GM23338 (cell line): ENCODE measurements around the gene CDK5R2. TPM values are rescaled to one million over a fixed set of nuclear protein-coding genes. Genes with fewer than 3 reads are reported as not detected.

Experiments
- ATAC-seq: fragments of 200-7000 bp; cut with Tn5 transposase; 3 replicates; pipeline ENCODE4 v1.9.1; 2020
- DNase-seq: peaks from one replicate; pipeline ENCODE4 v3.0.0-alpha.2; 2015; ENCODE audit warnings: low spot score
- H2AFZ ChIP-seq: fragments of 200-600 bp; sonication (generic); 2 replicates; pipeline ENCODE4 v1.8.0; 2016; ENCODE audit warnings: antibody characterized with exemption, mild to moderate bottlenecking, moderate library complexity
- H3F3A ChIP-seq: fragments of 200-600 bp; sonication (generic); replicated peaks from 2 replicates; pipeline ENCODE4 v1.8.0; 2017; ENCODE audit warnings: antibody characterized with exemption, mixed run types, low read depth
- H3K27ac ChIP-seq: fragments of 200-600 bp; sonication (generic); 2 replicates; pipeline ENCODE4 v1.6.1; 2016; ENCODE audit warnings: low read depth
- H3K27me3 ChIP-seq: fragments of 200-600 bp; sonication (generic); 2 replicates; pipeline ENCODE4 v1.8.0; 2016; ENCODE audit warnings: mild to moderate bottlenecking, mixed run types, moderate library complexity; ENCODE audit not compliant: insufficient read depth
- H3K36me3 ChIP-seq: fragments of 200-600 bp; sonication (generic); 2 replicates; pipeline ENCODE4 v1.8.0; 2016; ENCODE audit warnings: mild to moderate bottlenecking; ENCODE audit not compliant: insufficient read depth
- H3K4me1 ChIP-seq: fragments of 200-600 bp; sonication (generic); 2 replicates; pipeline ENCODE4 v1.8.0; 2016; ENCODE audit warnings: mild to moderate bottlenecking, moderate library complexity; ENCODE audit not compliant: insufficient read depth
- H3K4me2 ChIP-seq: fragments of 200-600 bp; sonication (generic); 2 replicates; pipeline ENCODE4 v1.7.1; 2017; ENCODE audit warnings: mixed run types
- H3K4me3 ChIP-seq: fragments of 200-600 bp; sonication (generic); 2 replicates; pipeline ENCODE4 v1.6.1; 2016; ENCODE audit warnings: mixed run types
- H3K79me2 ChIP-seq: fragments of 200-600 bp; sonication (generic); replicated peaks from 2 replicates; pipeline ENCODE4 v1.8.0; 2017; ENCODE audit warnings: mild to moderate bottlenecking; ENCODE audit not compliant: insufficient read depth
- H3K9me2 ChIP-seq: fragments of 200-600 bp; sonication (generic); 2 replicates; pipeline ENCODE4 v1.8.0; 2017; ENCODE audit not compliant: insufficient read depth
- H4K20me1 ChIP-seq: fragments of 200-600 bp; sonication (generic); replicated peaks from 2 replicates; pipeline ENCODE4 v1.8.0; 2017; ENCODE audit warnings: mild to moderate bottlenecking; ENCODE audit not compliant: insufficient read depth
- H3K27ac Mint-ChIP-seq: 2 replicates; pipeline ENCODE4 v1.8.0; 2020; ENCODE audit warnings: inconsistent platforms, mild to moderate bottlenecking, moderate library complexity, mixed read lengths
- H3K27me3 Mint-ChIP-seq: 3 replicates; pipeline ENCODE4 v1.8.0; 2022; ENCODE audit warnings: low read depth, mild to moderate bottlenecking, moderate library complexity, mixed read lengths, inconsistent platforms; ENCODE audit not compliant: insufficient read depth, poor library complexity
- H3K36me3 Mint-ChIP-seq: 3 replicates; pipeline ENCODE4 v1.8.0; 2021; ENCODE audit warnings: low read depth, mild to moderate bottlenecking, inconsistent platforms, moderate library complexity, mixed read lengths
- H3K4me1 Mint-ChIP-seq: 3 replicates; pipeline ENCODE4 v1.8.0; 2020; ENCODE audit warnings: mild to moderate bottlenecking, inconsistent platforms, mixed read lengths
- H3K4me3 Mint-ChIP-seq: 3 replicates; pipeline ENCODE4 v1.8.0; 2021; ENCODE audit warnings: moderate library complexity, mild to moderate bottlenecking, inconsistent platforms, mixed read lengths
- H3K9me3 Mint-ChIP-seq: 3 replicates; pipeline ENCODE4 v1.8.0; 2020; ENCODE audit warnings: moderate library complexity, mild to moderate bottlenecking, inconsistent platforms, mixed read lengths
- CREB1 ChIP-seq: fragments of 250-450 bp; sonication (Bioruptor Pico); IDR thresholded peaks from 2 replicates; pipeline ENCODE4 v1.5.0; 2020; ENCODE audit warnings: low read depth, mild to moderate bottlenecking, moderate library complexity
- ETS1 ChIP-seq: IDR thresholded peaks from 2 replicates; pipeline ENCODE4 v1.6.1; 2016; ENCODE audit warnings: antibody characterized with exemption
- EZH2 ChIP-seq: fragments of 200-600 bp; sonication (generic); IDR thresholded peaks from one replicate; pipeline ENCODE4 v1.8.0; 2017; ENCODE audit warnings: antibody characterized with exemption, mild to moderate bottlenecking, low read depth; ENCODE audit not compliant: unreplicated experiment
- EZH2phosphoT487 ChIP-seq: fragments of 200-600 bp; sonication (generic); IDR thresholded peaks from one replicate; pipeline ENCODE4 v1.8.1; 2018; ENCODE audit warnings: antibody characterized with exemption; ENCODE audit not compliant: unreplicated experiment
- JUNB ChIP-seq: IDR thresholded peaks from one replicate; pipeline ENCODE4 v1.6.1; 2016; ENCODE audit warnings: antibody characterized with exemption; ENCODE audit not compliant: unreplicated experiment
- NANOG ChIP-seq: IDR thresholded peaks from 2 replicates; pipeline ENCODE4 v1.6.1; 2016; ENCODE audit warnings: antibody characterized with exemption, borderline replicate concordance
- POLR2AphosphoS5 ChIP-seq: IDR thresholded peaks from 2 replicates; pipeline ENCODE4 v1.6.1; 2016; ENCODE audit warnings: antibody characterized with exemption, low read depth
- STAT1 ChIP-seq: IDR thresholded peaks from one replicate; pipeline ENCODE4 v1.6.1; 2016; ENCODE audit warnings: antibody characterized with exemption; ENCODE audit not compliant: unreplicated experiment
- ZNF114 ChIP-seq: fragments of 250-450 bp; sonication (Bioruptor Pico); IDR thresholded peaks from 2 replicates; pipeline ENCODE4 v1.5.0; 2020; ENCODE audit warnings: mild to moderate bottlenecking, moderate library complexity
- ZNF331 ChIP-seq: fragments of 250-450 bp; sonication (Bioruptor Pico); IDR thresholded peaks from 2 replicates; pipeline ENCODE4 v1.5.0; 2020; ENCODE audit warnings: low read depth, mild to moderate bottlenecking, moderate library complexity
- polyA plus RNA-seq: library from polyadenylated mRNA; unstranded; fragments of >200 nt; fragmentation: Nextera tagmentation; extraction: Ambion mirVana; gene quantifications from 2 replicates; pipeline ENCODE4 v1.2.1, GENCODE V29; 2016
- total RNA-seq: library from RNA; depleted of rRNA; stranded (reverse); fragments of >200 nt; shearing (Covaris generic); gene quantifications from 2 replicates; pipeline ENCODE4 v1.2.3, GENCODE V29; 2014
- TF ChIP-seq, protein P1 (sequence below): fragments of 250-450 bp; sonication (Bioruptor Pico); IDR thresholded peaks from 2 replicates; pipeline ENCODE4 v1.5.0; 2020; ENCODE audit warnings: mild to moderate bottlenecking, moderate library complexity
- TF ChIP-seq, protein P2 (sequence below), 2 experiments: fragments of 200-600 bp in 1 of 2; sonication (generic) in 1 of 2; conservative IDR thresholded peaks; 2 replicates each; pipeline versions ENCODE4 v1.5.1 to v1.6.1; 2016 to 2017; ENCODE audit warnings: antibody characterized with exemption in 2 of 2, low read depth in 2 of 2, mild to moderate bottlenecking in 2 of 2, moderate library complexity in 1 of 2
- TF ChIP-seq, protein P3 (sequence below): IDR thresholded peaks from one replicate; pipeline ENCODE4 v1.6.1; 2018; ENCODE audit warnings: antibody characterized with exemption; ENCODE audit not compliant: unreplicated experiment

Gene CDK5R2
- total and polyA plus RNA-seq, 2 experiments from 2014 or later = 0.56 TPM; not detected in 1

- Histone ChIP-seq H3K4me2 (no peak overlapping the region), H3K27me3 (peaks cover 64% of the 10 kb centered on the region), H3K4me3 (no peak overlapping the region), H3K36me3 (no peaks in the 10 kb centered on the region), H3K79me2 (no peaks in the 10 kb centered on the region), H3K4me1 (peaks cover 8% of the 10 kb centered on the region; the same call in 1 of the 2 replicates), H2AFZ (no peak overlapping the region), H3F3A (peaks cover under 1% of the 10 kb centered on the region; the same call in 1 of the 2 replicates), H3K27ac (no peak overlapping the region), H3K9me2 (no peaks in the 10 kb centered on the region), H4K20me1 (no peaks in the 10 kb centered on the region; the same call in 1 of the 2 replicates)
- TF ChIP-seq STAT1 (no peak), ZNF114 (CRISPR knock-in tag) (no peak), CREB1 (CRISPR knock-in tag) (no peak), NANOG (no peak), EZH2 (no peak), ETS1 (no peak), POLR2AphosphoS5 (no peak), EZH2phosphoT487 (no peak), ZNF331 (CRISPR knock-in tag) (no peak), JUNB (no peak)
- TF ChIP-seq, protein P1, sequence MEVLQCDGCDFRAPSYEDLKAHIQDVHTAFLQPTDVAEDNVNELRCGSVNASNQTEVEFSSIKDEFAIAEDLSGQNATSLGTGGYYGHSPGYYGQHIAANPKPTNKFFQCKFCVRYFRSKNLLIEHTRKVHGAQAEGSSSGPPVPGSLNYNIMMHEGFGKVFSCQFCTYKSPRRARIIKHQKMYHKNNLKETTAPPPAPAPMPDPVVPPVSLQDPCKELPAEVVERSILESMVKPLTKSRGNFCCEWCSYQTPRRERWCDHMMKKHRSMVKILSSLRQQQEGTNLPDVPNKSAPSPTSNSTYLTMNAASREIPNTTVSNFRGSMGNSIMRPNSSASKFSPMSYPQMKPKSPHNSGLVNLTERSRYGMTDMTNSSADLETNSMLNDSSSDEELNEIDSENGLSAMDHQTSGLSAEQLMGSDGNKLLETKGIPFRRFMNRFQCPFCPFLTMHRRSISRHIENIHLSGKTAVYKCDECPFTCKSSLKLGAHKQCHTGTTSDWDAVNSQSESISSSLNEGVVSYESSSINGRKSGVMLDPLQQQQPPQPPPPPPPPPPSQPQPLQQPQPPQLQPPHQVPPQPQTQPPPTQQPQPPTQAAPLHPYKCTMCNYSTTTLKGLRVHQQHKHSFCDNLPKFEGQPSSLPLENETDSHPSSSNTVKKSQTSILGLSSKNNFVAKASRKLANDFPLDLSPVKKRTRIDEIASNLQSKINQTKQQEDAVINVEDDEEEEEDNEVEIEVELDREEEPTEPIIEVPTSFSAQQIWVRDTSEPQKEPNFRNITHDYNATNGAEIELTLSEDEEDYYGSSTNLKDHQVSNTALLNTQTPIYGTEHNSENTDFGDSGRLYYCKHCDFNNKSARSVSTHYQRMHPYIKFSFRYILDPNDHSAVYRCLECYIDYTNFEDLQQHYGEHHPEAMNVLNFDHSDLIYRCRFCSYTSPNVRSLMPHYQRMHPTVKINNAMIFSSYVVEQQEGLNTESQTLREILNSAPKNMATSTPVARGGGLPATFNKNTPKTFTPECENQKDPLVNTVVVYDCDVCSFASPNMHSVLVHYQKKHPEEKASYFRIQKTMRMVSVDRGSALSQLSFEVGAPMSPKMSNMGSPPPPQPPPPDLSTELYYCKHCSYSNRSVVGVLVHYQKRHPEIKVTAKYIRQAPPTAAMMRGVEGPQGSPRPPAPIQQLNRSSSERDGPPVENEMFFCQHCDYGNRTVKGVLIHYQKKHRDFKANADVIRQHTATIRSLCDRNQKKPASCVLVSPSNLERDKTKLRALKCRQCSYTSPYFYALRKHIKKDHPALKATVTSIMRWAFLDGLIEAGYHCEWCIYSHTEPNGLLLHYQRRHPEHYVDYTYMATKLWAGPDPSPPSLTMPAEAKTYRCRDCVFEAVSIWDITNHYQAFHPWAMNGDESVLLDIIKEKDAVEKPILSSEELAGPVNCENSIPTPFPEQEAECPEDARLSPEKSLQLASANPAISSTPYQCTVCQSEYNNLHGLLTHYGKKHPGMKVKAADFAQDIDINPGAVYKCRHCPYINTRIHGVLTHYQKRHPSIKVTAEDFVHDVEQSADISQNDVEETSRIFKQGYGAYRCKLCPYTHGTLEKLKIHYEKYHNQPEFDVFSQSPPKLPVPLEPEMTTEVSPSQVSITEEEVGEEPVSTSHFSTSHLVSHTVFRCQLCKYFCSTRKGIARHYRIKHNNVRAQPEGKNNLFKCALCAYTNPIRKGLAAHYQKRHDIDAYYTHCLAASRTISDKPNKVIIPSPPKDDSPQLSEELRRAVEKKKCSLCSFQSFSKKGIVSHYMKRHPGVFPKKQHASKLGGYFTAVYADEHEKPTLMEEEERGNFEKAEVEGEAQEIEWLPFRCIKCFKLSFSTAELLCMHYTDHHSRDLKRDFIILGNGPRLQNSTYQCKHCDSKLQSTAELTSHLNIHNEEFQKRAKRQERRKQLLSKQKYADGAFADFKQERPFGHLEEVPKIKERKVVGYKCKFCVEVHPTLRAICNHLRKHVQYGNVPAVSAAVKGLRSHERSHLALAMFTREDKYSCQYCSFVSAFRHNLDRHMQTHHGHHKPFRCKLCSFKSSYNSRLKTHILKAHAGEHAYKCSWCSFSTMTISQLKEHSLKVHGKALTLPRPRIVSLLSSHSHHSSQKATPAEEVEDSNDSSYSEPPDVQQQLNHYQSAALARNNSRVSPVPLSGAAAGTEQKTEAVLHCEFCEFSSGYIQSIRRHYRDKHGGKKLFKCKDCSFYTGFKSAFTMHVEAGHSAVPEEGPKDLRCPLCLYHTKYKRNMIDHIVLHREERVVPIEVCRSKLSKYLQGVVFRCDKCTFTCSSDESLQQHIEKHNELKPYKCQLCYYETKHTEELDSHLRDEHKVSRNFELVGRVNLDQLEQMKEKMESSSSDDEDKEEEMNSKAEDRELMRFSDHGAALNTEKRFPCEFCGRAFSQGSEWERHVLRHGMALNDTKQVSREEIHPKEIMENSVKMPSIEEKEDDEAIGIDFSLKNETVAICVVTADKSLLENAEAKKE (CRISPR knock-in tag) = no peak
- TF ChIP-seq, protein P2, sequence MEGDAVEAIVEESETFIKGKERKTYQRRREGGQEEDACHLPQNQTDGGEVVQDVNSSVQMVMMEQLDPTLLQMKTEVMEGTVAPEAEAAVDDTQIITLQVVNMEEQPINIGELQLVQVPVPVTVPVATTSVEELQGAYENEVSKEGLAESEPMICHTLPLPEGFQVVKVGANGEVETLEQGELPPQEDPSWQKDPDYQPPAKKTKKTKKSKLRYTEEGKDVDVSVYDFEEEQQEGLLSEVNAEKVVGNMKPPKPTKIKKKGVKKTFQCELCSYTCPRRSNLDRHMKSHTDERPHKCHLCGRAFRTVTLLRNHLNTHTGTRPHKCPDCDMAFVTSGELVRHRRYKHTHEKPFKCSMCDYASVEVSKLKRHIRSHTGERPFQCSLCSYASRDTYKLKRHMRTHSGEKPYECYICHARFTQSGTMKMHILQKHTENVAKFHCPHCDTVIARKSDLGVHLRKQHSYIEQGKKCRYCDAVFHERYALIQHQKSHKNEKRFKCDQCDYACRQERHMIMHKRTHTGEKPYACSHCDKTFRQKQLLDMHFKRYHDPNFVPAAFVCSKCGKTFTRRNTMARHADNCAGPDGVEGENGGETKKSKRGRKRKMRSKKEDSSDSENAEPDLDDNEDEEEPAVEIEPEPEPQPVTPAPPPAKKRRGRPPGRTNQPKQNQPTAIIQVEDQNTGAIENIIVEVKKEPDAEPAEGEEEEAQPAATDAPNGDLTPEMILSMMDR (conservative IDR thresholded peaks at IDR 0.05; ENCODE audit: low read depth in 2 of 2) = no peak
- TF ChIP-seq, protein P3, sequence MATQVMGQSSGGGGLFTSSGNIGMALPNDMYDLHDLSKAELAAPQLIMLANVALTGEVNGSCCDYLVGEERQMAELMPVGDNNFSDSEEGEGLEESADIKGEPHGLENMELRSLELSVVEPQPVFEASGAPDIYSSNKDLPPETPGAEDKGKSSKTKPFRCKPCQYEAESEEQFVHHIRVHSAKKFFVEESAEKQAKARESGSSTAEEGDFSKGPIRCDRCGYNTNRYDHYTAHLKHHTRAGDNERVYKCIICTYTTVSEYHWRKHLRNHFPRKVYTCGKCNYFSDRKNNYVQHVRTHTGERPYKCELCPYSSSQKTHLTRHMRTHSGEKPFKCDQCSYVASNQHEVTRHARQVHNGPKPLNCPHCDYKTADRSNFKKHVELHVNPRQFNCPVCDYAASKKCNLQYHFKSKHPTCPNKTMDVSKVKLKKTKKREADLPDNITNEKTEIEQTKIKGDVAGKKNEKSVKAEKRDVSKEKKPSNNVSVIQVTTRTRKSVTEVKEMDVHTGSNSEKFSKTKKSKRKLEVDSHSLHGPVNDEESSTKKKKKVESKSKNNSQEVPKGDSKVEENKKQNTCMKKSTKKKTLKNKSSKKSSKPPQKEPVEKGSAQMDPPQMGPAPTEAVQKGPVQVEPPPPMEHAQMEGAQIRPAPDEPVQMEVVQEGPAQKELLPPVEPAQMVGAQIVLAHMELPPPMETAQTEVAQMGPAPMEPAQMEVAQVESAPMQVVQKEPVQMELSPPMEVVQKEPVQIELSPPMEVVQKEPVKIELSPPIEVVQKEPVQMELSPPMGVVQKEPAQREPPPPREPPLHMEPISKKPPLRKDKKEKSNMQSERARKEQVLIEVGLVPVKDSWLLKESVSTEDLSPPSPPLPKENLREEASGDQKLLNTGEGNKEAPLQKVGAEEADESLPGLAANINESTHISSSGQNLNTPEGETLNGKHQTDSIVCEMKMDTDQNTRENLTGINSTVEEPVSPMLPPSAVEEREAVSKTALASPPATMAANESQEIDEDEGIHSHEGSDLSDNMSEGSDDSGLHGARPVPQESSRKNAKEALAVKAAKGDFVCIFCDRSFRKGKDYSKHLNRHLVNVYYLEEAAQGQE = no peak
- Mint-ChIP-seq H3K36me3 (no peaks in the 10 kb centered on the region; the same call in 2 of the 3 replicates), H3K27ac (no peak overlapping the region), H3K27me3 (peaks cover 51% of the 10 kb centered on the region), H3K9me3 (no peaks in the 10 kb centered on the region), H3K4me3 (no peak overlapping the region), H3K4me1 (peaks cover 7% of the 10 kb centered on the region)
- ATAC-seq (no peak), DNase-seq (no peak)
Measured at GRCh38 chr2:218956039-218956438, 3.4 kb upstream of the CDK5R2 start.
